ENCODE data around the gene FOXL1. TPM values are rescaled to one million over a fixed set of nuclear protein-coding genes. Genes with fewer than 3 reads are reported as not detected.

Gene FOXL1
- total and polyA plus RNA-seq, 9 of the 15 experiments (the other 6 are each of a cell fraction or from before 2014, with no cell fraction given) = not detected

GRCh38 chr16:86598607-86599565 is 20.5 kb downstream of the FOXL1 start (continued):
- TF ChIP-seq NONO (IDR thresholded peaks at IDR 0.05; ENCODE audit: low read depth in 2 of 2, low read length in 1 of 2) = no peak
- no peak for TF ChIP-seq ZBTB17 (CRISPR knock-in tag; IDR thresholded peaks at IDR 0.05)
- TF ChIP-seq E4F1 (CRISPR knock-in tag; IDR thresholded peaks at IDR 0.05; ENCODE audit: borderline replicate concordance) = no peak

- FAIRE-seq (no peak), ATAC-seq (no peak), DNase-seq (ENCODE audit: extremely low read depth in 1 of 4, low spot score in 3 of 4) (no peak)
- Histone ChIP-seq H3K36me3 (ENCODE audit: control insufficient read depth, insufficient read depth, low read length) (no peaks in the 10 kb centered on the region), H3K27ac (ENCODE audit: extremely low read depth, low read depth, low read length) (no peak overlapping the region), H3K4me3 (no peak overlapping the region), H3K27me3 (ENCODE audit: control insufficient read depth in 2 of 2, insufficient read depth in 2 of 2, low read length in 2 of 2) (peaks cover 6 to 21% of the 10 kb centered on the region in 2 experiments; a peak in 3 of 5 replicates), H3K4me1 (replicated peaks in 1 of 2; ENCODE audit: control insufficient read depth in 2 of 2, insufficient read depth in 2 of 2, low read length in 2 of 2) (no peaks in the 10 kb centered on the region), H4K20me1 (replicated peaks; ENCODE audit: control insufficient read depth, insufficient read depth, low read length) (no peaks in the 10 kb centered on the region), H3K79me2 (ENCODE audit: control insufficient read depth, insufficient read depth, low read length) (no peaks in the 10 kb centered on the region), H3K9me1 (ENCODE audit: control insufficient read depth, insufficient read depth, low read length) (no peaks in the 10 kb centered on the region), H2AFZ (ENCODE audit: low read depth, low read length) (no peak overlapping the region), H3K9ac (ENCODE audit: insufficient read depth in 1 of 2, low read depth in 2 of 2, low read length in 2 of 2) (no peak overlapping the region), H3K4me2 (ENCODE audit: insufficient read depth, low read length) (no peak overlapping the region), H3K9me3 (replicated peaks; ENCODE audit: control insufficient read depth, insufficient read depth, low read depth, low read length) (no peaks in the 10 kb centered on the region)
- BruUV-seq (replicated peaks) = no TSS peak
- in situ Hi-C loops (cut with MboI) = no loop called here
- POLR2A ChIA-PET = no interaction called here
- intact Hi-C loops (cut with micrococcal nuclease) = no loop called here
- 0% methylated on average over 2 of the region's 2 CpGs for WGBS (ENCODE audit: insufficient coverage, low coverage, missing lambda C conversion rate)
- CTCF ChIA-PET (ENCODE audit: low intra/inter-chr PET ratio) = no interaction called here
- no peak for TF ChIP-seq MBD1 (CRISPR knock-in tag; IDR thresholded peaks at IDR 0.05)
- no peak for TF ChIP-seq CREM (IDR thresholded peaks at IDR 0.05; ENCODE audit: low read depth)
- TF ChIP-seq ESRRA (IDR thresholded peaks at IDR 0.05; ENCODE audit: borderline replicate concordance, low read depth) = no peak
- TF ChIP-seq HBP1 (CRISPR knock-in tag; IDR thresholded peaks at IDR 0.05) = no peak
- no peak for TF ChIP-seq SRSF7 (optimal IDR thresholded peaks at IDR 0.05; ENCODE audit: low read depth, low read length)
- TF ChIP-seq MAFG (tag; conservative IDR thresholded peaks at IDR 0.05) = no peak
- no peak for TF ChIP-seq NFRKB (IDR thresholded peaks at IDR 0.05; ENCODE audit: low read depth)
- no peak for TF ChIP-seq ZNF764 (CRISPR knock-in tag; IDR thresholded peaks at IDR 0.05; ENCODE audit: low read depth)
- no peak for TF ChIP-seq XRCC3 (IDR thresholded peaks at IDR 0.05)
- no peak for TF ChIP-seq HNRNPLL (IDR thresholded peaks at IDR 0.05; ENCODE audit: low read depth, low read length, poor library complexity, severe bottlenecking)
Observed at GRCh38 chr16:86601356-86601755, 23.0 kb downstream of the FOXL1 start.

Measured in K562 (cell line).